SHP77 treated with DMSO at 0.1 percent for 48 hours (cell line): Measurements from ENCODE around the gene SLC8A2.

ENCODE experiments used
- DNase-seq: peaks from one replicate; lab custom pipeline; 2025; lab: John Stamatoyannopoulos, UW

The SLC8A2 gene

GRCh38 chr19:47459477-47459876 lies 12.2 kb downstream of the SLC8A2 start:
- DNase-seq = no peak

GRCh38 chr19:47458672-47459071 lies 13.0 kb downstream of the SLC8A2 start:
- DNase-seq = no peak

GRCh38 chr19:47456721-47457474 lies 14.8 kb downstream of the SLC8A2 start:
- DNase-seq = no peak

GRCh38 chr19:47450478-47450877 lies 21.2 kb downstream of the SLC8A2 start:
- DNase-seq = no peak

GRCh38 chr19:47448360-47448727 lies 23.3 kb downstream of the SLC8A2 start:
- DNase-seq = no peak

- peak; percentile 80 for DNase-seq
Measured at GRCh38 chr19:47447470-47448359, 24.0 kb downstream of the SLC8A2 start.

- peak; percentile 74 for DNase-seq
Measured at GRCh38 chr19:47446534-47447469, 24.9 kb downstream of the SLC8A2 start.

- peak; percentile 12 for DNase-seq
Measured at GRCh38 chr19:47445937-47446402, 25.7 kb downstream of the SLC8A2 start.

GRCh38 chr19:47445527-47445926 lies 26.2 kb downstream of the SLC8A2 start:
- DNase-seq = no peak

- DNase-seq = no peak
Measured at GRCh38 chr19:47444388-47444821, 27.3 kb downstream of the SLC8A2 start.

GRCh38 chr19:47443331-47443730 lies 28.4 kb downstream of the SLC8A2 start:
- no peak for DNase-seq

GRCh38 chr19:47438793-47439220 lies 32.9 kb downstream of the SLC8A2 start:
- DNase-seq = no peak

GRCh38 chr19:47437500-47437899 lies 34.2 kb downstream of the SLC8A2 start:
- no peak for DNase-seq

GRCh38 chr19:47436712-47437401 lies 34.8 kb downstream of the SLC8A2 start:
- peak; percentile 51 for DNase-seq

- DNase-seq = no peak
Measured at GRCh38 chr19:47435883-47436417, 35.7 kb downstream of the SLC8A2 start.

- DNase-seq = no peak
Measured at GRCh38 chr19:47435196-47435595, 36.5 kb downstream of the SLC8A2 start.

- DNase-seq = no peak
Measured at GRCh38 chr19:47434088-47434487, 37.6 kb downstream of the SLC8A2 start.

- DNase-seq = no peak
Measured at GRCh38 chr19:47433121-47433520, 38.6 kb downstream of the SLC8A2 start.

GRCh38 chr19:47432499-47432898 lies 39.2 kb downstream of the SLC8A2 start:
- no peak for DNase-seq

- DNase-seq = no peak
Measured at GRCh38 chr19:47432091-47432490, 39.6 kb downstream of the SLC8A2 start.
